ENCODE results near the gene PRUNE2.

Gene PRUNE2

GRCh38 chr9:76898786-76899185, 7.1 kb downstream of the PRUNE2 start:
- no peak for DNase-seq

- DNase-seq = peak in 1 of 14 donors; percentile 13
Measured at GRCh38 chr9:76897804-76898525, 7.9 kb downstream of the PRUNE2 start.

- DNase-seq = no peak
Measured at GRCh38 chr9:76896035-76896434, 9.9 kb downstream of the PRUNE2 start.

GRCh38 chr9:76895186-76895585, 10.7 kb downstream of the PRUNE2 start:
- no peak for DNase-seq

GRCh38 chr9:76894198-76894597, 11.7 kb downstream of the PRUNE2 start:
- DNase-seq = peak in 6 of 14 donors; percentile 21 to 54 (median 38)

- DNase-seq = peak in 11 of 14 donors; percentile 38 to 77 (median 70)
Measured at GRCh38 chr9:76893395-76893932, 12.4 kb downstream of the PRUNE2 start.

- DNase-seq = no peak
Measured at GRCh38 chr9:76891874-76892273, 14.0 kb downstream of the PRUNE2 start.

- DNase-seq = no peak
Measured at GRCh38 chr9:76891279-76891678, 14.6 kb downstream of the PRUNE2 start.

- peak in 1 of 14 donors; percentile 36 for DNase-seq
Measured at GRCh38 chr9:76887951-76888350, 18.0 kb downstream of the PRUNE2 start.

GRCh38 chr9:76887003-76887821, 18.7 kb downstream of the PRUNE2 start:
- peak in 3 of 14 donors; percentile 16 to 36 (median 24) for DNase-seq

- DNase-seq = no peak
Measured at GRCh38 chr9:76886318-76886717, 19.6 kb downstream of the PRUNE2 start.

GRCh38 chr9:76884823-76885222, 21.1 kb downstream of the PRUNE2 start:
- DNase-seq = no peak

GRCh38 chr9:76883341-76883855, 22.5 kb downstream of the PRUNE2 start:
- DNase-seq = no peak

- no peak for DNase-seq
Measured at GRCh38 chr9:76882686-76883085, 23.2 kb downstream of the PRUNE2 start.

GRCh38 chr9:76880210-76880609, 25.7 kb downstream of the PRUNE2 start:
- DNase-seq = no peak

- no peak for DNase-seq
Measured at GRCh38 chr9:76878933-76879332, 27.0 kb downstream of the PRUNE2 start.

- no peak for DNase-seq
Measured at GRCh38 chr9:76877961-76878360, 28.0 kb downstream of the PRUNE2 start.

- no peak for DNase-seq
Measured at GRCh38 chr9:76876098-76876497, 29.8 kb downstream of the PRUNE2 start.

- DNase-seq = no peak
Measured at GRCh38 chr9:76873821-76874220, 32.1 kb downstream of the PRUNE2 start.

- DNase-seq = peak in 9 of 14 donors; percentile 23 to 43 (median 34)
Measured at GRCh38 chr9:76873056-76873792, 32.7 kb downstream of the PRUNE2 start.

GRCh38 chr9:76868897-76869296, 37.0 kb downstream of the PRUNE2 start:
- DNase-seq = no peak

GRCh38 chr9:76866689-76867088, 39.2 kb downstream of the PRUNE2 start:
- DNase-seq = no peak
